ENCODE measurements around the gene ACBD6.

GRCh38 chr1:180267211-180267561, 235.2 kb downstream of the ACBD6 start:
- TF ChIP-seq CTCF (IDR thresholded peaks at IDR 0.05; ENCODE audit: low read depth, low read length, missing input control) (no peak), YY1 (IDR thresholded peaks at IDR 0.05) (no peak), TAF1 (conservative IDR thresholded peaks at IDR 0.05) (no peak), JUND (IDR thresholded peaks at IDR 0.05) (no peak), ZBTB33 (IDR thresholded peaks at IDR 0.05) (no peak)

Measured in liver (tissue), 3 donors.